Thoracic aorta (tissue), 2 donors: ENCODE results near the gene SOX6. TPM values are rescaled to one million over a fixed set of nuclear protein-coding genes. Genes with fewer than 3 reads are reported as not detected.

ENCODE experiments used
- ATAC-seq: fragments of 150-250 bp; one replicate; pipeline ENCODE4 v1.8.0; 2017; ENCODE audit warnings: low read depth; ENCODE audit not compliant: insufficient number of reproducible peaks, low FRiP score
- DNase-seq: peaks from one replicate; pipeline ENCODE4 v3.0.0-alpha.2; 2020; ENCODE audit warnings: low spot score
- H3K27ac ChIP-seq, 2 donors: fragments of 200-600 bp; sonication (generic); 1 replicate in 1 of 2; 2 replicates in 1 of 2; pipeline ENCODE4 v1.5.1; 2016; ENCODE audit warnings: mild to moderate bottlenecking in 2 of 2, moderate library complexity in 2 of 2
- H3K27me3 ChIP-seq: fragments of 200-600 bp; sonication (generic); replicated peaks from 2 replicates; pipeline ENCODE4 v1.6.0; 2016; ENCODE audit warnings: mild to moderate bottlenecking; ENCODE audit not compliant: insufficient read depth
- H3K36me3 ChIP-seq: fragments of 200-600 bp; sonication (generic); one replicate; pipeline ENCODE4 v1.5.1; 2016
- H3K4me1 ChIP-seq, 2 donors: fragments of 200-600 bp; sonication (generic); 1 replicate in 1 of 2; 2 replicates in 1 of 2; pipeline versions ENCODE4 v1.5.1 to v1.6.0; 2016; ENCODE audit warnings: low read depth in 2 of 2, mild to moderate bottlenecking in 1 of 2; ENCODE audit not compliant: control insufficient read depth in 1 of 2
- H3K4me3 ChIP-seq: fragments of 200-600 bp; sonication (generic); 2 replicates; pipeline ENCODE4 v1.5.1; 2016; ENCODE audit warnings: mild to moderate bottlenecking
- H3K9me3 ChIP-seq: fragments of 200-600 bp; sonication (generic); 2 replicates; pipeline ENCODE4 v1.5.1; 2016
- total RNA-seq, 2 donors: library from RNA; depleted of rRNA; stranded (reverse); fragments of >200 nt; gene quantifications; one replicate each; pipeline versions ENCODE4 v1.1.0 to v1.2.3, GENCODE V29; 2016
- TF ChIP-seq, protein P1 (sequence below): fragments of 200-600 bp; sonication (generic); IDR thresholded peaks from one replicate; pipeline ENCODE4 v1.5.1; 2019; ENCODE audit warnings: antibody characterized with exemption

SOX6 gene
- total RNA-seq, 2 donors from 2014 or later = 0.27 to 0.56 TPM

DNA sequence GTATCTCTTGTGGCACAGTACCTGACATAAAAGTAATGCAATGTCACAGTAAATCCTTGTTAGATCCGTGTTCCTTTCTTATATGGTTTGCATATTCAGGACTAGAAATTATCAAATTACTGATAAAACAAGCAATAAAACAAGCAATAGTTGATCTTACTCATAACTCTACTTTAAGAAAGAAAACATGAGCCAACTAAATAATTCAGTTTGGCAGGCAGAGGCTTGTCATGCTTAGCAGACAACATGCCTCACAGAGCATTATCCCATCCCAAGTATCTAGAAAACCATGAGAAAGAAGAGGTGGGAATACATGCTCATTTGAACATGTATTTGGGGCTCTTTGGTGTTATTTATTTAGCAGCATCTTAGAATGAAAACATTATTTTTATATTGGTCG, 241.9 kb downstream of the SOX6 start:
- no peak overlapping the region for H3K27ac ChIP-seq
- DNase-seq (no peak), ATAC-seq (no peak)
- no peaks in the 10 kb centered on the region for H3K27me3 ChIP-seq
- no peaks in the 10 kb centered on the region for H3K4me1 ChIP-seq
- TF ChIP-seq, protein P1, sequence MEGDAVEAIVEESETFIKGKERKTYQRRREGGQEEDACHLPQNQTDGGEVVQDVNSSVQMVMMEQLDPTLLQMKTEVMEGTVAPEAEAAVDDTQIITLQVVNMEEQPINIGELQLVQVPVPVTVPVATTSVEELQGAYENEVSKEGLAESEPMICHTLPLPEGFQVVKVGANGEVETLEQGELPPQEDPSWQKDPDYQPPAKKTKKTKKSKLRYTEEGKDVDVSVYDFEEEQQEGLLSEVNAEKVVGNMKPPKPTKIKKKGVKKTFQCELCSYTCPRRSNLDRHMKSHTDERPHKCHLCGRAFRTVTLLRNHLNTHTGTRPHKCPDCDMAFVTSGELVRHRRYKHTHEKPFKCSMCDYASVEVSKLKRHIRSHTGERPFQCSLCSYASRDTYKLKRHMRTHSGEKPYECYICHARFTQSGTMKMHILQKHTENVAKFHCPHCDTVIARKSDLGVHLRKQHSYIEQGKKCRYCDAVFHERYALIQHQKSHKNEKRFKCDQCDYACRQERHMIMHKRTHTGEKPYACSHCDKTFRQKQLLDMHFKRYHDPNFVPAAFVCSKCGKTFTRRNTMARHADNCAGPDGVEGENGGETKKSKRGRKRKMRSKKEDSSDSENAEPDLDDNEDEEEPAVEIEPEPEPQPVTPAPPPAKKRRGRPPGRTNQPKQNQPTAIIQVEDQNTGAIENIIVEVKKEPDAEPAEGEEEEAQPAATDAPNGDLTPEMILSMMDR = no peak
- H3K9me3 ChIP-seq = no peaks in the 10 kb centered on the region
- no peaks in the 10 kb centered on the region for H3K36me3 ChIP-seq
- H3K4me3 ChIP-seq = no peak overlapping the region

GRCh38 chr11:16111690-16112089, 244.7 kb downstream of the SOX6 start:
- no peak overlapping the region for H3K4me3 ChIP-seq
- DNase-seq = no peak
- TF ChIP-seq, protein P1 = no peak
- no peaks in the 10 kb centered on the region for H3K9me3 ChIP-seq
- no peak overlapping the region for H3K27ac ChIP-seq
- H3K4me1 ChIP-seq = no peaks in the 10 kb centered on the region
- H3K27me3 ChIP-seq = no peaks in the 10 kb centered on the region
- H3K36me3 ChIP-seq = no peaks in the 10 kb centered on the region
- no peak for ATAC-seq

DNA sequence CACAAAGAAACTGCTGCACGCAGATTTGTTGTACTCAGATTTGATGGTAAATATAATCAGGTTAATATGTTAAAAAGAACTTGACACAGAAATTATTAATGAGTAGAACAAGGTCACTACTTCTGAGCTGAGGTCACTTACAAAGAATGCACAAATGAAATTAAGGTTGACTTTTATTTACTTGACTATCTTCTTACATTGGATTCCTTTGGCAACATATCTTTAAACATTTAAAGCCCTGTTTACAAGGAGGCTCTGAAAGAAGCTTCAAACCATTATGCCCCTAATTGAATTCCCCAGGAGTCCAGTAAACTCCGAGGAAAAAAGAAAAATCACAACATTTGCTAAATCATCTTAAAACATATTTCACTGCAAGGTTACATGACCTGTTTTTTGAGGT, 245.5 kb downstream of the SOX6 start:
- no peaks in the 10 kb centered on the region for H3K9me3 ChIP-seq

DNA sequence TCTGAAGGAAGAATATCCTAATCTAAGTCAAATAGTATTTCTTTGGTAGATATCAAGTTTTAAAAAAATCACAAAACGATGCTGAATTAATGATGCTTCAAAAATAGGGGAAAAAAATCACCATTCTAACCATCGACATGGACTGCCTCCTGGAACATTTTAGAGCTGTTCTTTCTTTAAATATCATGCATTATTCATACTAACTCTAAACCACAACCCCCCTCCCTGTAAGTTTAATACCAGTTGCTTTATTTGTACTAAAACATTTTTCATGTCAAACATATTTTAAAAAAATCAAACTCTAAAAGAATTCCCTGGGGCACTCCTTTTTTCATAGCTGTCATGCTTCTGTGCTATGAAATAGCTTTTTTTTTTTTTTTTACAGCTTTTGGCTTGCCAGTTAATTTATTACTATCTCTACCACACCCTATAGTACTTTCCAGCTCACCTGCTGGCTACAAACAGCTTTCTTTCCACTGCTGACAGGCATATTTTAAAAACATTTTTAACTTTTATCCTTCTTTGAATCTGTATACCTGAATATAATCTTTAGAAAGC, 256.9 kb downstream of the SOX6 start:
- Histone ChIP-seq H3K9me3 (no peaks in the 10 kb centered on the region), H3K36me3 (no peaks in the 10 kb centered on the region), H3K27me3 (no peaks in the 10 kb centered on the region), H3K4me1 (no peaks in the 10 kb centered on the region), H3K27ac (no peak overlapping the region), H3K4me3 (no peak overlapping the region)
- TF ChIP-seq, protein P1 = no peak
- ATAC-seq = no peak
- no peak for DNase-seq

More for the DNA sequence above, 245.5 kb downstream of the SOX6 start:
- Histone ChIP-seq H3K27ac (no peak overlapping the region), H3K4me3 (no peak overlapping the region), H3K4me1 (no peaks in the 10 kb centered on the region), H3K27me3 (no peaks in the 10 kb centered on the region), H3K36me3 (no peaks in the 10 kb centered on the region)
- DNase-seq (no peak), ATAC-seq (no peak)
- TF ChIP-seq, protein P1 = no peak

DNA sequence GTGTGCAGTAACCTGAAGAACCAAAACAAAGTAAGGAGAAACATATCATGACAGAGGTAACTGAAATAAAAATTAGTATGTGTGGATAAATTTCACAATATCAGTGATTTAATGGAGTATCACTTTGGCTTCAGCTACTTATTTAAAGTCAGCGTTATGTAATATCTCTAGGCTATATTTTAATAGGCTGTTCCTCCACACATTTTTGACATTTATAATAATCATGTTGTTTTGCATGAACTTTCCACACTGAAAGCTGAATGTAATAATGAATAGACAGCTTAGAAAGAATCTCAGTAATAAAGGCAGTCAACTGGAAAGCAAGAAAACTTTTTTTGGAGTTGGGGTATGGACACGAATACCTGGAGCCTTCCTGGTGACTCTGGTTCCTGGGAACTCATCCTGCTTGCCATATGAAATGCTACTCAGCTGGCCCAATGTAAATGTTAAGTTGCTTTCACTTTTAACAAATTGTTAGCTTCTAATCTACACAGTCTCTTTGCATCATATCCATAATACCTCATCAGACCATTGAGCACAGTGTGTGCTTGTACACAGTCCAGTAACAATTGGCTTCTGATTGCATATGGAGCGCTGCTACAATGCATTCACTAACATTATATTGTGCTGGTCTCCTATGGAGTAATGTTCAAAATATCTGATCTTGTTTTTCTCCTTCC, 257.7 kb downstream of the SOX6 start:
- TF ChIP-seq, protein P1 = no peak
- Histone ChIP-seq H3K9me3 (no peaks in the 10 kb centered on the region), H3K27me3 (no peaks in the 10 kb centered on the region), H3K4me1 (no peaks in the 10 kb centered on the region), H3K36me3 (no peaks in the 10 kb centered on the region), H3K4me3 (no peak overlapping the region), H3K27ac (no peak overlapping the region)
- DNase-seq (no peak), ATAC-seq (no peak)
